NT2/D1 (cell line): ENCODE results near the gene TMEM92.

ENCODE experiments used
- SUZ12 ChIP-seq: IDR thresholded peaks from 2 replicates; pipeline ENCODE4 v1.6.1; 2011; ENCODE audit not compliant: insufficient read length, insufficient read depth; ENCODE audit errors: extremely low read depth
- YY1 ChIP-seq: IDR thresholded peaks from 2 replicates; pipeline ENCODE4 v1.6.1; 2011; ENCODE audit not compliant: insufficient read length, insufficient read depth

GRCh38 chr17:50275279-50275678, 1.0 kb downstream of the TMEM92 start:
- no peak for TF ChIP-seq SUZ12
- TF ChIP-seq YY1, result no peak
